Measurements from ENCODE around the gene BRD3OS.

The BRD3OS gene

GRCh38 chr9:134039386-134040175, 14.3 kb downstream of the BRD3OS start:
- Histone ChIP-seq H3K4me1 (ENCODE audit: control insufficient read depth, insufficient read depth, low read length) (no peaks in the 10 kb centered on the region), H3K27ac (ENCODE audit: low read depth, low read length) (no peak overlapping the region), H3K4me3 (ENCODE audit: low read depth, low read length) (no peak overlapping the region), H3K27me3 (ENCODE audit: control insufficient read depth, insufficient read depth, low read length) (no peaks in the 10 kb centered on the region), H3K36me3 (ENCODE audit: control insufficient read depth, insufficient read depth, low read length) (peaks cover 91% of the 10 kb centered on the region), H3K9me3 (ENCODE audit: control insufficient read depth, insufficient read depth, low read depth, low read length) (no peaks in the 10 kb centered on the region), H3K9ac (ENCODE audit: low read length) (no peak overlapping the region)

- Histone ChIP-seq H3K4me1 (ENCODE audit: control insufficient read depth, insufficient read depth, low read length) (no peaks in the 10 kb centered on the region), H3K27me3 (ENCODE audit: control insufficient read depth, insufficient read depth, low read length) (no peaks in the 10 kb centered on the region), H3K9ac (ENCODE audit: low read length) (no peak overlapping the region), H3K4me3 (ENCODE audit: low read depth, low read length) (no peak overlapping the region), H3K27ac (ENCODE audit: low read depth, low read length) (no peak overlapping the region), H3K9me3 (ENCODE audit: control insufficient read depth, insufficient read depth, low read depth, low read length) (no peaks in the 10 kb centered on the region), H3K36me3 (ENCODE audit: control insufficient read depth, insufficient read depth, low read length) (peaks cover 91% of the 10 kb centered on the region)
Measured at GRCh38 chr9:134040176-134040565, 14.9 kb downstream of the BRD3OS start.

DNA sequence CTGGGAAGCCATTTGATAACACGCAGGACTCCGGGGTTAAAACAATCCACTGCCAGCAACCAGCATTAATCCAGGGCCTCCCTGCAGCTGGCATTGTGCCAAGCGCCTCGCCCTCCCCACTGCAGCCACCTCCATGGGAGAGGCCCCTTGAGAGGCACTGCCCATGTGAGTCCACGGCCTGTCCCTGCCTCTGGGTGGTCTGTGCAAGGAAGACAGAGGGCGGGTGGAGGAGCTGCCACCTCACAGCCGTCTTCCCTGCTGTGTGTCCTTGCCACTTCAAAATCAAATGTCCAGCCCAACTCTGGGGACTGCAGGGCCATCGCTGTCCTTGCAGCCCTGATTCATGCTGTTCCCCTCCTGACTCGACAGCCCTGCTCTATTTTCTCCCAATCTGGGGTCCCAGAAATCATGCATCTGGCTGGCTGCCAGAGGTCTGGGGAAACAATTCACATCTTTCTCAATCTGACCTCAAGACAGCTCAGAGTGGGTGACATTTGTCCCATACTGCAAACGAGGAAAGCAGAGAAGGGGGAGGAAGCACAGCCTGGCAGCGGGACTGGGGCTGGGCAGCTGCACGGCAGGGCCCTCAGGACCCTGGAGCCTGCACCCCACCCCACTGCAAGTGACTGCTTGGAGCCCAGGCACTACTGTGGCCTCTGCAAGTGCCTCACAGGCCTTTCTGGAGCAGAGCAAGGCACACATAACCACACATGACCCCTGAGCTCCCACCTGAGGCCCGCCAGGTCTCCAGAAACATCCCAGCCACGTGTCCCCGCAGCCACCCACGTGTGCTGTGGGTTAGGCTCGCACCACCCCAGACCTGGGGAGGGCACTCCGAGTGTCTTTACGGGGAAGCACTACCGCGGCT, 15.7 kb downstream of the BRD3OS start:
- H3K27me3 ChIP-seq (ENCODE audit: control insufficient read depth, insufficient read depth, low read length): no peaks in the 10 kb centered on the region
- peaks cover 91% of the 10 kb centered on the region for H3K36me3 ChIP-seq (ENCODE audit: control insufficient read depth, insufficient read depth, low read length)
- H3K9ac ChIP-seq (ENCODE audit: low read length): no peak overlapping the region
- H3K27ac ChIP-seq (ENCODE audit: low read depth, low read length): no peak overlapping the region
- no peak overlapping the region for H3K4me3 ChIP-seq (ENCODE audit: low read depth, low read length)
- H3K9me3 ChIP-seq (ENCODE audit: control insufficient read depth, insufficient read depth, low read depth, low read length): no peaks in the 10 kb centered on the region
- H3K4me1 ChIP-seq (ENCODE audit: control insufficient read depth, insufficient read depth, low read length): no peaks in the 10 kb centered on the region

GRCh38 chr9:134041649-134041962, 16.3 kb downstream of the BRD3OS start:
- Histone ChIP-seq H3K4me1 (ENCODE audit: control insufficient read depth, insufficient read depth, low read length) (no peaks in the 10 kb centered on the region), H3K27me3 (ENCODE audit: control insufficient read depth, insufficient read depth, low read length) (no peaks in the 10 kb centered on the region), H3K9ac (ENCODE audit: low read length) (no peak overlapping the region), H3K4me3 (ENCODE audit: low read depth, low read length) (no peak overlapping the region), H3K36me3 (ENCODE audit: control insufficient read depth, insufficient read depth, low read length) (peaks cover 92% of the 10 kb centered on the region), H3K27ac (ENCODE audit: low read depth, low read length) (no peak overlapping the region), H3K9me3 (ENCODE audit: control insufficient read depth, insufficient read depth, low read depth, low read length) (no peaks in the 10 kb centered on the region)

- peaks cover 98% of the 10 kb centered on the region for H3K36me3 ChIP-seq (ENCODE audit: control insufficient read depth, insufficient read depth, low read length)
- no peak overlapping the region for H3K27ac ChIP-seq (ENCODE audit: low read depth, low read length)
Measured at GRCh38 chr9:134043531-134043988, 18.3 kb downstream of the BRD3OS start.

GRCh38 chr9:134044944-134045343, 19.7 kb downstream of the BRD3OS start:
- H3K4me1 ChIP-seq (ENCODE audit: control insufficient read depth, insufficient read depth, low read length): no peaks in the 10 kb centered on the region
- H3K9ac ChIP-seq (ENCODE audit: low read length): no peak overlapping the region
- H3K36me3 ChIP-seq (ENCODE audit: control insufficient read depth, insufficient read depth, low read length): peaks cover 98% of the 10 kb centered on the region
- H3K27ac ChIP-seq (ENCODE audit: low read depth, low read length): no peak overlapping the region
- H3K27me3 ChIP-seq (ENCODE audit: control insufficient read depth, insufficient read depth, low read length): no peaks in the 10 kb centered on the region
- H3K4me3 ChIP-seq (ENCODE audit: low read depth, low read length): no peak overlapping the region
- H3K9me3 ChIP-seq (ENCODE audit: control insufficient read depth, insufficient read depth, low read depth, low read length): no peaks in the 10 kb centered on the region

More at GRCh38 chr9:134043531-134043988, 18.3 kb downstream of the BRD3OS start:
- H3K4me1 ChIP-seq (ENCODE audit: control insufficient read depth, insufficient read depth, low read length): no peaks in the 10 kb centered on the region
- H3K4me3 ChIP-seq (ENCODE audit: low read depth, low read length): no peak overlapping the region
- H3K9ac ChIP-seq (ENCODE audit: low read length): no peak overlapping the region
- no peaks in the 10 kb centered on the region for H3K9me3 ChIP-seq (ENCODE audit: control insufficient read depth, insufficient read depth, low read depth, low read length)
- no peaks in the 10 kb centered on the region for H3K27me3 ChIP-seq (ENCODE audit: control insufficient read depth, insufficient read depth, low read length)

DNA sequence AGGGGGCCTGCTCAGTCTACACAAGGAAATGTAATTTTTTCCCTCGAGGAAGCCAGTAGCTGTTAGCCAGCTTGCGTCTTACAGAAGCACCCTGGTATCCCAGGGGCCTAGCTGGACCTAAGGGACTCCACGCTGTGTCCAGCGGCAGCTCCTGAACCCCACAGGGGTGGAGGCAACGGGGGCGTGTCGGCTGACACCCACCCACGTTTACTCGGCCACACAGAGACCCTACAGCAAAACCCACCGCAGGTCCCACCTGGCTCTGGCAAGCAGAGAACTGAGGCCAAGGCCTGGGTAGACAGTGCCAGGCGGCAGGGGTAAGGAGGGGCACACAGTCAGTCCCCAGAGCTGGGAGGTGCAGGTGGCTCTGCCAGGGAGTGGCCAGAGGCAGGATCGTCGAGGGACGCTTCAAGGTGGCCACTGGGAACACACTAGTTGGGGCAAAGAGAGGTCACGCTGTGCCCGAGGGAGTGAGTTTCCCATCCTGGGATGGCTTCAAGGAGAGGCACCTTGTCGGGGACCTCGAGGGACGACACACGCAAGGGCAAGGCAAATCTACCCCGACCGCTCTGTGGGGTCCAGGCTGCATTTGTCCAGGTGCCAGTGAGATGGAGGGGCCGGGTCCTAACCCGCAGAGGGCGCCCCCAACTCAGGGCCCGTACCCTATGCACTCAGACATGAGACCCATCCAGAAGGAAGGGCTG, 20.7 kb downstream of the BRD3OS start:
- Histone ChIP-seq H3K27ac (ENCODE audit: low read depth, low read length) (no peak overlapping the region), H3K9ac (ENCODE audit: low read length) (no peak overlapping the region), H3K4me1 (ENCODE audit: control insufficient read depth, insufficient read depth, low read length) (no peaks in the 10 kb centered on the region), H3K27me3 (ENCODE audit: control insufficient read depth, insufficient read depth, low read length) (no peaks in the 10 kb centered on the region), H3K9me3 (ENCODE audit: control insufficient read depth, insufficient read depth, low read depth, low read length) (no peaks in the 10 kb centered on the region), H3K4me3 (ENCODE audit: low read depth, low read length) (no peak overlapping the region), H3K36me3 (ENCODE audit: control insufficient read depth, insufficient read depth, low read length) (peaks cover 99% of the 10 kb centered on the region)

DNA sequence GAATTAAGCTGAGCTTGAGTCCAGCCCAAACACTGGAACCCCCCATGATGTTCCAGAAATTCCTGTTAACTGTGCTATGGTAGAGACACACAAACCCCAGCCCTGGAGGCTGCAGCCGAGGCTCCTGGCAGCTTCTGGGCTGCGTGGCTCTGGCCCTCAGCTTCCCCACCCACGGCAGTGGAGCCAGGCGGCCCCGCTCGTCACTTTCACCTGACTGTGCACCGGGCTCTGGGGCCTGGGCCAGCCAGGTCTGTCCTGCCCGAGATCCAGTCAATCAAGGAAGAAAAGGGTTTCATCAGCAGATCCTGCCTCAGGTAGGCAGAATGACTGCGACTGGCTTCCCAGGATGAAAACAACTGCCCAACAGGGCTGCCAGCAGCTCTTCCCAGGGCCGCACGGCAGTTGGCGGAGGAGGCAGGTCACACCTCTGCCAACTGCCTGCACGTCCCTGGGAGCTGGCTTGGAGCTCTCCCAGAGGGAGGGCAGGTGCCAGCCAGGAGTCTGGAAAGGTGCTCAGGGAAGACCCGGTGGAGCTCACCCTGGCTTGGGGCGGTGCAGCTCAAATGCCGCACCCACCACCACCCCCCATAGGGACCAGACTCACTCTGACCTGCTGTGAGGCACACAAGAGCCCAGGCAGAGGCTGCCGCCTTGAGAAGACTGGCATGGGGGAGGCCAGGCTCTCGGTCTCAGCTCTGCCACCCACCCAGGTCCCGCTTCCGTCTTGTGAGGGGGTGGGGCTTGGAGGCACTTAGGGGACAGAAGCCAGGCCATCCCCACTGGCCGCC, 21.8 kb downstream of the BRD3OS start:
- Histone ChIP-seq H3K36me3 (ENCODE audit: control insufficient read depth, insufficient read depth, low read length) (peaks cover 97% of the 10 kb centered on the region), H3K4me3 (ENCODE audit: low read depth, low read length) (no peak overlapping the region), H3K27ac (ENCODE audit: low read depth, low read length) (no peak overlapping the region), H3K9ac (ENCODE audit: low read length) (no peak overlapping the region), H3K4me1 (ENCODE audit: control insufficient read depth, insufficient read depth, low read length) (no peaks in the 10 kb centered on the region), H3K27me3 (ENCODE audit: control insufficient read depth, insufficient read depth, low read length) (no peaks in the 10 kb centered on the region), H3K9me3 (ENCODE audit: control insufficient read depth, insufficient read depth, low read depth, low read length) (no peaks in the 10 kb centered on the region)

DNA sequence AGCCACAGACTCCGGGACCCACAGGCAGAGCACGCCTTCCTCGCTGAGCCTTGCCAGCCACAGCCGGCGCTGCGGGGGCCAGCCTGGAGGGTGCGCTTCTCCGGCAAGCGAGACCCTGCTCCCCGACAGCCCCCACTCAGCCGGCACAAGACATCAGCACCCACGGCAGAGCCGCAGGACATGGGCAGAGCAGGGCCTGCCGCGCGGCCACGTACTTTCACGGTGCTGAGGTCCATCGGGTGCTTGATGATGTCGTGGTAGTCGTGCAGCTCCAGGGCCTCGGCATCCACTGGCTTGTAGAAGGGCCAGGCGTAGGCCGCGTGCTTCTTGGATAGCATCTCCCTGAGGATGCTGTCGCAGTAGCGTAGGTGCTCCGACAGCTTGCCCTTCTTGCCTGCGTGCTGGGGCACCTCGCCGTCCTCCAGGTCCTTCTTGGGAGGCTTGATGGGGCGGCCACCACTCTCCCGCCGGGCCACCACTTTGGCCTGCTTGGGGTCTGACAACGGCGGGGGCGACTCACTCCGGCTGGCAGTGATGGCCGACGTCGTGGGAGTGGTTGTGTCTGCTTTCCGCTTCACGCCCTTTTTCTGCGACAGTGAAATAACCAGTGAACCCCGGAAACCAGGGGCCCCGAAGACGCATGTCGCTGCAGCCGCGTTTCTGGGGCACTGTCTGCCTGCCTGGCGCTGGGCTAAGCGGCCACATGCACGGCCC, 22.7 kb downstream of the BRD3OS start:
- Histone ChIP-seq H3K36me3 (ENCODE audit: control insufficient read depth, insufficient read depth, low read length) (peaks cover 98% of the 10 kb centered on the region), H3K9me3 (ENCODE audit: control insufficient read depth, insufficient read depth, low read depth, low read length) (no peaks in the 10 kb centered on the region), H3K27ac (ENCODE audit: low read depth, low read length) (0 out of 2 replicates have a peak overlapping the region, but pooled peaks have one; percentile 14), H3K4me1 (ENCODE audit: control insufficient read depth, insufficient read depth, low read length) (no peaks in the 10 kb centered on the region), H3K27me3 (ENCODE audit: control insufficient read depth, insufficient read depth, low read length) (no peaks in the 10 kb centered on the region), H3K4me3 (ENCODE audit: low read depth, low read length) (no peak overlapping the region), H3K9ac (ENCODE audit: low read length) (no peak overlapping the region)

GRCh38 chr9:134048582-134048968, 23.3 kb downstream of the BRD3OS start:
- H3K27me3 ChIP-seq (ENCODE audit: control insufficient read depth, insufficient read depth, low read length): no peaks in the 10 kb centered on the region
- no peaks in the 10 kb centered on the region for H3K9me3 ChIP-seq (ENCODE audit: control insufficient read depth, insufficient read depth, low read depth, low read length)
- 0 out of 2 replicates have a peak overlapping the region, but pooled peaks have one; percentile 14 for H3K27ac ChIP-seq (ENCODE audit: low read depth, low read length)
- H3K4me3 ChIP-seq (ENCODE audit: low read depth, low read length): no peak overlapping the region
- peaks cover 97% of the 10 kb centered on the region for H3K36me3 ChIP-seq (ENCODE audit: control insufficient read depth, insufficient read depth, low read length)
- H3K4me1 ChIP-seq (ENCODE audit: control insufficient read depth, insufficient read depth, low read length): no peaks in the 10 kb centered on the region
- no peak overlapping the region for H3K9ac ChIP-seq (ENCODE audit: low read length)
